AG09309 (cell line): Measurements from ENCODE around the gene RASSF3.

Source experiments
- DNase-seq: peaks from one replicate; pipeline ENCODE4 v3.0.0-alpha.2; 2010; ENCODE audit warnings: low read depth
- H3K4me3 ChIP-seq: 2 replicates; pipeline ENCODE4 v1.5.1; 2011; ENCODE audit warnings: mild to moderate bottlenecking, low read depth, low read length, moderate library complexity; ENCODE audit not compliant: control insufficient read depth
- CTCF ChIP-seq: IDR thresholded peaks from 2 replicates; pipeline ENCODE4 v1.5.1; 2011; ENCODE audit warnings: mild to moderate bottlenecking, low read depth, low read length, inconsistent platforms; ENCODE audit not compliant: insufficient read depth, control insufficient read depth; ENCODE audit errors: missing control alignments

The RASSF3 gene

GRCh38 chr12:64673490-64674169 is 63.3 kb downstream of the RASSF3 start:
- TF ChIP-seq CTCF, result no peak
- no peak overlapping the region for H3K4me3 ChIP-seq
- no peak for DNase-seq

- no peak for TF ChIP-seq CTCF
- H3K4me3 ChIP-seq, result no peak overlapping the region
Measured at GRCh38 chr12:64674367-64674922, 64.2 kb downstream of the RASSF3 start.

GRCh38 chr12:64675795-64676194 is 65.5 kb downstream of the RASSF3 start:
- no peak overlapping the region for H3K4me3 ChIP-seq
- no peak for DNase-seq
- no peak for TF ChIP-seq CTCF

More at GRCh38 chr12:64674367-64674922, 64.2 kb downstream of the RASSF3 start:
- no peak for DNase-seq

GRCh38 chr12:64678248-64678647 is 68.0 kb downstream of the RASSF3 start:
- H3K4me3 ChIP-seq, result no peak overlapping the region
- no peak for TF ChIP-seq CTCF
- DNase-seq, result no peak

- no peak for DNase-seq
- H3K4me3 ChIP-seq, result no peak overlapping the region
- TF ChIP-seq CTCF, result no peak
Measured at GRCh38 chr12:64678835-64679234, 68.5 kb downstream of the RASSF3 start.

GRCh38 chr12:64679487-64680001 is 69.2 kb downstream of the RASSF3 start:
- no peak for DNase-seq
- TF ChIP-seq CTCF, result no peak
- H3K4me3 ChIP-seq, result no peak overlapping the region
